Activated T-helper 1 cell treated with anti-CD3 and anti-CD28 coated beads, Interleukin-12 subunit alpha, Interleukin-12 subunit beta, Interleukin-2, Interleukin-4 antibody, amounts not matched to agents 30 ng/mL and 10 ng/mL and 1 ng/mL, durations not matched to agents 14 hours and 24 hours and 36 hours (primary cell): ENCODE results near the gene ANGPTL2. TPM values are rescaled to one million over a fixed set of nuclear protein-coding genes. Genes with fewer than 3 reads are reported as not detected.
A peak's percentile ranks its signal among the peaks of the same experiment; 100 is the strongest.

Experiments used
- DNase-seq: peaks from one replicate; pipeline ENCODE4 v3.0.0; 2021; ENCODE audit warnings: low spot score
- H3K27ac Mint-ChIP-seq: one replicate; pipeline ENCODE4 v1.8.0; 2021; ENCODE audit warnings: mild to moderate bottlenecking, mixed read lengths
- H3K27me3 Mint-ChIP-seq: one replicate; pipeline ENCODE4 v1.8.0; 2022; ENCODE audit warnings: mild to moderate bottlenecking, moderate library complexity, mixed read lengths; ENCODE audit not compliant: insufficient read depth
- H3K36me3 Mint-ChIP-seq: one replicate; pipeline ENCODE4 v1.8.0; 2021; ENCODE audit warnings: low read depth, mixed read lengths
- H3K4me1 Mint-ChIP-seq: one replicate; pipeline ENCODE4 v1.8.0; 2021; ENCODE audit warnings: low read depth, mixed read lengths
- H3K4me3 Mint-ChIP-seq: one replicate; pipeline ENCODE4 v1.8.0; 2021; ENCODE audit warnings: mild to moderate bottlenecking, moderate library complexity, mixed read lengths
- H3K9me3 Mint-ChIP-seq: one replicate; pipeline ENCODE4 v1.8.0; 2021; ENCODE audit warnings: mixed read lengths
- intact Hi-C: fragments of 100-400 bp; cut with micrococcal nuclease; formaldehyde crosslinking; loops from one replicate; pipeline ENCODE4 v1.15.1; 2024
- total RNA-seq: library from RNA; stranded (reverse); gene quantifications from 2 replicates; pipeline ENCODE4 v1.2.3, GENCODE V29; 2022

ANGPTL2 gene
- total RNA-seq, 1 donor from 2014 or later: not detected

DNA sequence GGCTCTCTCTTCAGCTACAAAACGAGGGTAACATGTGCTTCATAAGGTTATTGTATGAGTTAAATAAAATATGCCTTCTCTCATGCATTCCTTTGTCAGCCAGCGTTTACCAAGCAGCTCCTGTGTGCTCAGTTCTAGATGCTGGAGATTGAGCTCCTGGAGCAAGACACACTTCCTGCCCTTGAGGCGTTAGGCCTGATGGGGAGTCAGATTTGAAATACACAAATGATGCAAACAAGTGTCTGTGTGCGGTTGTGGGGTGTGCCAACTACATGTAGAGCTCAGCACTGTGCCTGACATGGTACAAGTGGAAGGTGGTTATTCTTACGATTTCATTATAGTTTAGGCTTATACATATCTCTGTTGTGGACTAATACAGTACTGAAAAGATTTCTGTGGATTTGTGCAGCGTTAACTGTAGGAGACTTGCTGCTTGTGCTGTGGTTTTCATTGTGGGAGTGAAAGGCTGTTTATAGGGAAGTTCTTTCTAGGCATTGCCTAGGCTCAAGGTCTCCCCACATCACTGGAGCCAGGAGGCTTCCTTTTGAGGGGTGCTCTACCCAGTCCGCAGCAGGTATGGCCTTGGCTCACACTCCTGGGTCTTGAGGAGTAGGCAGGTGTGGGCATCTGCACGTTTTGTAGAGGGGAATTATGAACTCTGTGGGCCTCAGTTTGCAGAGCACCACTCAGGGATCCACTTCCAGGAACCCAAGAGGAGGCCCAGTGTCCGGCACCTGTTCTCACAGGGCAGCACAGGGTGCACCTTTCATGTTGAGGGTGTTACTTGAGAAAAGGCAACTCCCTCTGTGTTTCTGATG, 39.8 kb upstream of the ANGPTL2 start:
- peaks cover 41% of the 10 kb centered on the region for H3K4me1 Mint-ChIP-seq
- H3K27ac Mint-ChIP-seq: peak overlapping the region; percentile 35
- no peaks in the 10 kb centered on the region for H3K36me3 Mint-ChIP-seq
- peak; percentile 2 for DNase-seq
- intact Hi-C loops: no loop called here
- no peaks in the 10 kb centered on the region for H3K9me3 Mint-ChIP-seq
- peaks cover 6% of the 10 kb centered on the region for H3K27me3 Mint-ChIP-seq
- no peak overlapping the region for H3K4me3 Mint-ChIP-seq

DNA sequence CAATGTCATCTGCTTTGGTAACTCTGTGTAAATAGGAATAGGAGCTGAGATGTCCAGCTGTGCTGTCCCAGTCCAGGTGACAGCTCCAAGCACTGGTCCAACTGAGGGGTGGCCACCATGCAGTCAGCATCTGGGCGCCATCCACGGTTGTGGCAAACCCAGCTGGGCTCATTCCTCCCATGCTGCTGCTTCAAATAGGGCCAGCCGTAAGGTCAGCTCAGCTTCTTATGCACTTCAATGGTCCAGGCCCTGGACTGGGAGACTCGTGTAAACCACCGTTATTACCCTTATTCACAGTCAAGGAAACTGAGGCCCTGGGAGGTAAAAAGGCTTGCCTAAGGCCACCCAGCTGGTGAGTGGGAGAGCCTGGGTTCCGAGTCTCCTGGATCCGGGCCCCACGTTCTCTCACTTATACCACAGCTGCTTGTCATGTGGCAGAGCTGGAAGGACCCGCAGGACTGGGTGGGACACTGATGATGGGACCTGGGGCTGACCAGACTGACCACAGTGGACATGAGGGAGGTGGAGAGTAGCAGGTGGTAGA, 38.7 kb upstream of the ANGPTL2 start:
- H3K27me3 Mint-ChIP-seq: peaks cover 8% of the 10 kb centered on the region
- H3K4me1 Mint-ChIP-seq: peaks cover 35% of the 10 kb centered on the region
- no peak overlapping the region for H3K27ac Mint-ChIP-seq
- H3K4me3 Mint-ChIP-seq: no peak overlapping the region
- no peak for DNase-seq
- no peaks in the 10 kb centered on the region for H3K9me3 Mint-ChIP-seq
- H3K36me3 Mint-ChIP-seq: no peaks in the 10 kb centered on the region
- intact Hi-C loops: no loop called here

DNA sequence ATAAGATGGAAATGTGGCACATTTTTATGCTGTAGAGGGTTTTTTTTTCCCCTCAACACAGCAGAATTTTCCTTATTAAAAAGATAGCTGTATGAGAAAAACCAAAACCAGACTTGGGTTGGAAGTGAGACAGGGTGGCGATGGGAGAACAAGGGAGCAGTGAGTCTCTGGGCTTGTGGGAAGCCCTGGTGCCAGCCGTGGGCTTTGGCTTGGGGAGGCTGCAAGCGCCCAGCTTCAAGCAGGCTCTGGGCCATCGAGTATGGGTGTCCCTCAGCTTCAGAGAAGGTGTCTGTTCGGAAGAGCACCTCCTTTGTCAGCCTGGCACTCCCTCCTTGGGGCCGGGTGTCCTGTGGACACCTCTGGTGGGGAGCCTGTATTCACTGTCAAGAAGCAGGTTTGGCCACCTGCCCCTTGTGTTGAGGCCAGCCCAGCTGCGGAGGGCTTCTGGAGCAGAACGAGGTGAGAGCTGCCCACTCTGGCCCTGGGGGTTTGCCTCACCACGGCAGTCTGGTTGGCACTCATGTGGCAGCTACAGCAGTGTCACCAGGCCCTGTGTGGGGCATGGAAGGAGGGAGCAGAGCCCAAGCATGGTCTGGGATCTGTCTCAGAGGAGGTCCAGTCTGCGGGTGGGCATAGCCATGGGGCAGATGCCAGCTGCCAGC, 37.6 kb upstream of the ANGPTL2 start:
- no peak overlapping the region for H3K27ac Mint-ChIP-seq
- no peaks in the 10 kb centered on the region for H3K36me3 Mint-ChIP-seq
- no peak for DNase-seq
- intact Hi-C loops: no loop called here
- H3K4me3 Mint-ChIP-seq: no peak overlapping the region
- H3K27me3 Mint-ChIP-seq: peaks cover 9% of the 10 kb centered on the region
- H3K9me3 Mint-ChIP-seq: no peaks in the 10 kb centered on the region
- peaks cover 37% of the 10 kb centered on the region for H3K4me1 Mint-ChIP-seq

DNA sequence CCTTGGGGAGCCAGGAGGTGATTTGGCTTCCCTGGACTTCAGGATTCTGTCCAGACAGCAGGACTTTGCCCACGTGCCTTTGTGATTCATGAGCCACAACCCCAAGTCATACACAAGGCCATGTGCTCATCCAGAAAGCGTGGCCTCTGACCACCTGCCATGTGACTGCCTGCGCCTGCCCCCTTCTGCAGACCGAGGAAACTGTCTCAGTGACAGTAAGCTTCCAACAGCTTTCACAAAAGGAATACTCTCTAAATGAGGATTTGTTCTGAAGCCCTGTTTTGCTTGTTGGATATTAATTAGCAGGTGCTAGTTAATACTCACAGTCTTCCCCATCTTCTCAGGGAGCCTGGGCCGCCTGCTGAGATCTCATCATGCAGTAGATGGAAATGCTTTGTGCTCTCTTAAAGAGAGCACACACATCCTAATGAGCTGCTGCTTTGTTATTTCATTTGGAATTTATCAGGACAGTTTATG, 36.9 kb upstream of the ANGPTL2 start:
- H3K4me3 Mint-ChIP-seq: no peak overlapping the region
- DNase-seq: no peak
- no peak overlapping the region for H3K27ac Mint-ChIP-seq
- peaks cover 11% of the 10 kb centered on the region for H3K27me3 Mint-ChIP-seq
- no peaks in the 10 kb centered on the region for H3K36me3 Mint-ChIP-seq
- intact Hi-C loops: no loop called here
- H3K4me1 Mint-ChIP-seq: peaks cover 44% of the 10 kb centered on the region
- H3K9me3 Mint-ChIP-seq: no peaks in the 10 kb centered on the region

DNA sequence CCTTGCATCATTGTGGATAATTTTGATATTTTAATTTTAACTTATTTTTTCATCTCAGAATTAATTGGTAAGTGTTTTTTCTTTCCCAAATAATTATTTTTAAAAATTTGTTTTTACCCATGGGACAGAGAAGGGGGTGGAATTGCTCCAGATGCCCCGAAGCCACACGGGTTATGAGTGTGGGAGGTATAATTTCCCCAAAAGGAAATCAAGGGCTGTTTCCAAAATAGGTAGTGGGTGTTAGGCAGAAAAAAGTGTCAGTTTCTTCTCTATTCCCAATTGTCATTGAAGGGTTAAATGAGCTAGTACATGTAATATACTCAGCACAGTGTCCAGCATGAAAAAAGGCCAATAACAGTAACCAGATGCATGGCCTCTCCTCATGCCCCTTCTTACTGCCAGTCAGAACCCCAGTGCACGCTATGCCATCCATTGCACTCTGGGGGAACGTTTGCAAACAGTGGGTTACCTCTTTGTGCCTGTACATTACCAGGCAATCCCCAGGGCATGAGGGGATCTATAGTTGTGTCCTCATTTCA, 36.4 kb upstream of the ANGPTL2 start:
- H3K27me3 Mint-ChIP-seq: peaks cover 11% of the 10 kb centered on the region
- no peak overlapping the region for H3K4me3 Mint-ChIP-seq
- H3K36me3 Mint-ChIP-seq: no peaks in the 10 kb centered on the region
- no peaks in the 10 kb centered on the region for H3K9me3 Mint-ChIP-seq
- DNase-seq: no peak
- H3K27ac Mint-ChIP-seq: no peak overlapping the region
- intact Hi-C loops: no loop called here
- H3K4me1 Mint-ChIP-seq: peaks cover 42% of the 10 kb centered on the region

DNA sequence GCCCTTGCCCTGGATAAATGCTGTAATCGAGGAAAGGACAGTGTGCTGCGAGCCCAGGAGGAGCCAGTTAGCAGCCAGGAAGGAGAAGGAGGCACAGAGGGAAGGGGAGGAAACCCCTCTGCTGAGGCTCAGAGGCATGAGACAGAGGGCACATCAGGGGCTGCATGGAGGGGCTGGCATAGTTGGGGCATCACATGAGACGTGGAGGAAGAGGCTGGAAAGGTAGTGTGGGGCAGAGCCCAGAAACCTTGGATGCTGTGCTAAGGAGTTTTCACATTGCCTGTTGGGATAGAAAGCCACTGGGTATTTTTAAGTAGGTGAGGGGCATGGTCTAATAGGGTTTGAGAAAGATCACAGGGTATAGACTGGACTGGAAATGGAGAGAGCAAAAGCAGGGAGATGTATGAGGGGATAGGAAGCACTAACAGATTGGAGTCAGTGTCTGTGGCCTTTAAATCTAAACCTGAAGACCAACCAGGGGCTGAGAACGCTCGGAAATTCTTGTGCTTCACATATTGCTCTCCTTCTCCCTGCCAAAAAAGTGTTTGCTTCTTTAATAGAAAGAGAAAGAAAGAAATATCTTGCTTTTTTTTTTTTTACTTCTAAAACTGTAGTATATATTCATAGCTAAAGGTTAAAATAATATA, 33.0 kb upstream of the ANGPTL2 start:
- Mint-ChIP-seq H3K27me3 (peaks cover 14% of the 10 kb centered on the region), H3K4me1 (peaks cover 23% of the 10 kb centered on the region), H3K4me3 (no peak overlapping the region), H3K27ac (no peak overlapping the region), H3K9me3 (no peaks in the 10 kb centered on the region), H3K36me3 (no peaks in the 10 kb centered on the region)
- DNase-seq: no peak
- intact Hi-C loops: no loop called here

DNA sequence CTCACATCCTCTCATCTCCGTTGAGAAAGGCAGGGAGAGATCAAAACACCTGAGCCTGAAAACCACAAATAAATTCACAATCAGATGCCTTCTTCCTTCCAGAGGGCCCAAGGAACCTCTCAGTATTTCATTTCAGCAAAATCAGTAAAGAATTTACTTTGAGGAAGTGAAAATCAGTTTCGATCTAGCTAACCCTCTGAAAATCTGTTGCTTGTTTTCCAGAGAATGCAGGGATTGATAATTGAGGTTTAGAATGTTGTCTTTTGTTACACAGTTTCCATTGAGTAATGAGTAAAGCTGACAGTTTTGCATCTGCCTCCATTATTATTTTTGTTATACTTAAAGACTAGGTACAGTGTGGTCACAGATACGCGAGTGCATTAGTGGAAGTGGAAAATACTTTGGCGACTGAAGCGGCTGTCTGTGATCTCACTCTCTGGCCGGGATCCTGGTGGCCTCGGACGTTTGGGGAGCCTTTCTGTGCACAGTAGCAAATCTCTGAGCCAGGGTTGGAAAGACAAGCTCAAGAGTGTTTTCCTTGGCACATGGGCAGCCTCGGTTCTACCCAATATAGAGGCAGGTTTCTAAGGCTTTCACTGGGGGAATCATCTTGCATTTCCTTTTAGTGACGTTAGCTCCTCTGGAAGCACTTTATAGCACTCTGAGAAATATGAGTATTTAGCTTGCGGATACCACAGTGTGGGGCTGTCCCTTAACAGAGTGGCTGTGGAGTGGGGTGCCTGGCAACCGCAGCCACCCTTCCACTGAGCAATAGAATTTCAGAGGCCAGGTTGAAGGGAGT, 32.2 kb upstream of the ANGPTL2 start:
- DNase-seq: no peak
- intact Hi-C loops: loop anchor here (1.0 kb wide), 2 partner anchors 149 to 168 kb away; no protein-coding TSS in a partner anchor
- H3K27ac Mint-ChIP-seq: peak overlapping the region; percentile 22
- H3K9me3 Mint-ChIP-seq: no peaks in the 10 kb centered on the region
- H3K4me1 Mint-ChIP-seq: peaks cover 20% of the 10 kb centered on the region
- H3K4me3 Mint-ChIP-seq: no peak overlapping the region
- no peaks in the 10 kb centered on the region for H3K36me3 Mint-ChIP-seq
- peaks cover 16% of the 10 kb centered on the region for H3K27me3 Mint-ChIP-seq

DNA sequence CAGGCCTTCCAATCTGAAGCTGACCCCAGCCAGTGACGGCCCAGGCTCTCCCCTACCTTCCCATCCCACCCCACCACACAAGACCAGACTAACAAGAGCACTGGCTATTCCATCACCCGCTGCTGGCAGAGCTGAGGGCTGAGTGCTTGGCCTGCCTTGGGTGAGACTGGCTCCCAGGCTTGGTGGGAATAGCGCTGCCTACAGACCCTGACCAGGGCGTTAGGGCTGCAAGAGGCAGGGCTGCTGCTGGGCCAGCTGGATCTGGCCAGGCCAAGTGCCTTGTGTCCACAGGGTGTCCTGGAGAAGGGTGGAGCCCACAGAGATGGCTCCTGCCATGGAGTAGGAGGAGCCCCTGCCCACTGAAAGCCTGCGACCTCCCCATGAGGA, 31.6 kb upstream of the ANGPTL2 start:
- peaks cover 14% of the 10 kb centered on the region for H3K4me1 Mint-ChIP-seq
- no peak overlapping the region for H3K27ac Mint-ChIP-seq
- intact Hi-C loops: loop anchor here (1.0 kb wide), 2 partner anchors 149 to 168 kb away; no protein-coding TSS in a partner anchor
- peaks cover 14% of the 10 kb centered on the region for H3K27me3 Mint-ChIP-seq
- DNase-seq: no peak
- no peak overlapping the region for H3K4me3 Mint-ChIP-seq
- no peaks in the 10 kb centered on the region for H3K9me3 Mint-ChIP-seq
- no peaks in the 10 kb centered on the region for H3K36me3 Mint-ChIP-seq

DNA sequence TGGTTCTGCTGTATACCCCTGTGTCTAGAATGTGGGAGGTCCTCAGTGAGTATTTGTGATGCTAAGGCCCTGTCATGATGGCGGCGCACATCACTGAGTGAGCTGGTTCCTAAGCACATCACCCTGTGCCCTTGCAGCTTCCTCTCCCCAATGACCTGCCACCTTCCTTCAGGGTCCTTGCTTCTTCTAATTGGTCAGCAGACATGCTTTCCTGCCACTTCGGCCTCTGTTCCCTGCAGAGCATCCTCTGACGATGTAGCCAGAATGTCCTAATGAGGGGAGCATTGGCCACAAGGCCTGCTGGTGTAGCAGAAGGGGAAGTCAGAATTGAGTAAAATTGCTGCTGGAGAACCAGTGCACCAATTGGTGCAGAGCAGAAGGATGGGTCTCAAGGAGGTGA, 31.1 kb upstream of the ANGPTL2 start:
- no peaks in the 10 kb centered on the region for H3K9me3 Mint-ChIP-seq

DNA sequence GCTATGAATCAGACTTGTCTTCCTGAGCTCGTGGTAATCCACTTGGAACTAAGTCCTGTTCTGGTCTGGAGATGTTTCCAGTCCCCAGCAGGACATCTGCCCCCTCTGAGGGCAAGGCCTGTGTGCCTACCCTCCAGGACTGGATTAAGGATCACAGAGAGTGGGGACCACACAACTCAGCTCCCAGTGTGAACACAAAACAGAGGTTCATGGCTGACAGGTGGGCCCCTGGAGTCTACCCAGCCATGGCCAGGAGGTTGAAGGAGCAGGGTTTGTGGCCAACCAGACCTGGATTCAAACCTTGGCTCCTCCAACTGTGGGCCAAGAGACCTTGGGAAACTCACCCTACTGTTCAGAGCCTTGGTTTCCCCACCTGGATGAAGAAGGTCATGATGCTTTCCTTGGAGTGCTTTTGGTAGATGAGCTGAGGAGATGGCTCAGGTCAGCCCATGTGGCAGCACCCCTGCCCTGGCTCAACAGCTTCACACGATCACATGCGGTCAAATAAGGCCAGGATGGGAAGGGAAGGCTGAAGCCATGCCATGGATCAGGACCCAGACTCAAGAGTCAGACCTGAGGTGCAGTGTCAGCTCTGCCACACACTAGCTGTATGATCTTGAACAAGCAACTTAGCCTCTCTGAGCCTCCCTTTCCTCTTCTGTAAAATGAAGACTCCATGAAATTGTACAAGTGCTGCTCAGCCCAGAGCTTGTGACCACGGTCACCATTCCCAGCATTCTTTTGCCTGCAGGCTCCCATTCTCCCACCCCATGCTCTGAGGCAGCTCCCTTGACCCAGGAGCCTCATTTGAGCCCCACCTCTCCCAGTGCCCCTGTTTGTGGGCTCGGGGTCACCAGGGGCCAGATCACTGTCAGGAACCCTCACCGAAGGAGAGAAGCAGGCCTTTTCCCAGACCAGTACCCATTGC, 27.3 kb upstream of the ANGPTL2 start:
- peaks cover 17% of the 10 kb centered on the region for H3K27me3 Mint-ChIP-seq
- no peak for DNase-seq
- H3K27ac Mint-ChIP-seq: no peak overlapping the region
- H3K4me1 Mint-ChIP-seq: peaks cover 9% of the 10 kb centered on the region
- no peaks in the 10 kb centered on the region for H3K9me3 Mint-ChIP-seq
- H3K4me3 Mint-ChIP-seq: no peak overlapping the region
- H3K36me3 Mint-ChIP-seq: no peaks in the 10 kb centered on the region
- intact Hi-C loops: no loop called here

More for the DNA sequence above, 31.1 kb upstream of the ANGPTL2 start:
- H3K4me1 Mint-ChIP-seq: peaks cover 14% of the 10 kb centered on the region
- peaks cover 14% of the 10 kb centered on the region for H3K27me3 Mint-ChIP-seq
- intact Hi-C loops: no loop called here
- DNase-seq: no peak
- no peak overlapping the region for H3K4me3 Mint-ChIP-seq
- H3K27ac Mint-ChIP-seq: no peak overlapping the region
- H3K36me3 Mint-ChIP-seq: no peaks in the 10 kb centered on the region

DNA sequence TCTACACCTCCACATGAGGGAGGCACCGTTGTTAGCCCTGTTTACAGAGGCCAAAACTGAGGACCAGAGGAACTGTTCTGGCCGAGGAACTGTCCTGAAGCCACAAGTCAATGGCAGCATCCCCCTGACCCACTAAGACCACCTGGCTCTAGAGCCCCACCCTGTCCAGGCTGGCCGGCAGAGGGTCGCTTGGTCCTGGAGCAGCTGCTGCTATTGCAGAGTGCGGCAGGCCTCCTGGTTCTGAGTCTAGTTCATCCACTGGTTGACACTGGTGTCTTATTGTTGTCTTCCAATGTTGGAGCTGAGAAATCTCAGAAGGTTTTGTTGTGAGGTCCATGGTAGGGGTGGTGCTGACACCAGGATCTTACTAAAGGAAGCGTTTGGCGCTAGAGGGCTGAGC, 26.6 kb upstream of the ANGPTL2 start:
- Mint-ChIP-seq H3K36me3 (no peaks in the 10 kb centered on the region), H3K27me3 (peaks cover 19% of the 10 kb centered on the region), H3K4me1 (peaks cover 5% of the 10 kb centered on the region), H3K4me3 (no peak overlapping the region), H3K27ac (no peak overlapping the region), H3K9me3 (no peaks in the 10 kb centered on the region)
- intact Hi-C loops: no loop called here
- DNase-seq: no peak
